SH-SY5Y (cell line): ENCODE measurements around the gene ZNF683.
A peak's percentile ranks its signal among the peaks of the same experiment; 100 is the strongest.

Experiments
- GATA2 ChIP-seq: IDR thresholded peaks from 2 replicates; pipeline ENCODE4 v1.6.1; 2011; ENCODE audit warnings: mild to moderate bottlenecking, low read depth, low read length
- GATA3 ChIP-seq: IDR thresholded peaks from 2 replicates; pipeline ENCODE4 v1.6.1; 2011; ENCODE audit warnings: low read depth, mild to moderate bottlenecking, low read length, moderate library complexity

GRCh38 chr1:26413031-26413430, 40.5 kb upstream of the ZNF683 start:
- TF ChIP-seq GATA2 (peak; percentile 16; the same call in 1 of the 2 replicates), GATA3 (no peak)
